ENCODE measurements around the gene GPC3. TPM values are rescaled to one million over a fixed set of nuclear protein-coding genes. Genes with fewer than 3 reads are reported as not detected.

The GPC3 gene
- total RNA-seq, 1 donor from 2014 or later, result 628 TPM

GRCh38 chrX:133933316-133933715, 52.1 kb downstream of the GPC3 start:
- no peaks in the 10 kb centered on the region for H3K9me3 Mint-ChIP-seq
- no peaks in the 10 kb centered on the region for H3K27me3 Mint-ChIP-seq
- no peak overlapping the region for H3K27ac Mint-ChIP-seq
- no peak for DNase-seq (ENCODE audit: extremely low spot score, unreplicated experiment)
- peaks cover 20% of the 10 kb centered on the region for H3K4me1 Mint-ChIP-seq (ENCODE audit: unreplicated experiment)
- H3K36me3 Mint-ChIP-seq, result peaks cover 25% of the 10 kb centered on the region
- no peak for TF ChIP-seq CTCF (conservative IDR thresholded peaks at IDR 0.05)
- H3K4me3 Mint-ChIP-seq, result no peak overlapping the region

- no peak for TF ChIP-seq CTCF (conservative IDR thresholded peaks at IDR 0.05)
- Mint-ChIP-seq H3K9me3 (no peaks in the 10 kb centered on the region), H3K4me1 (ENCODE audit: unreplicated experiment) (peaks cover 17% of the 10 kb centered on the region), H3K27ac (no peak overlapping the region), H3K4me3 (no peak overlapping the region), H3K27me3 (no peaks in the 10 kb centered on the region), H3K36me3 (peaks cover 34% of the 10 kb centered on the region)
- no peak for DNase-seq (ENCODE audit: extremely low spot score, unreplicated experiment)
These were observed 55.4 kb downstream of the GPC3 start for GRCh38 chrX:133929836-133930464.

- no peak for TF ChIP-seq CTCF (conservative IDR thresholded peaks at IDR 0.05)
- peaks cover 23% of the 10 kb centered on the region for H3K4me1 Mint-ChIP-seq (ENCODE audit: unreplicated experiment)
These were observed 57.0 kb downstream of the GPC3 start for GRCh38 chrX:133928365-133928764.

GRCh38 chrX:133926809-133927208, 58.6 kb downstream of the GPC3 start:
- Mint-ChIP-seq H3K9me3 (peaks cover under 1% of the 10 kb centered on the region), H3K27ac (no peak overlapping the region), H3K4me1 (ENCODE audit: unreplicated experiment) (peaks cover 31% of the 10 kb centered on the region), H3K36me3 (peaks cover 38% of the 10 kb centered on the region), H3K4me3 (no peak overlapping the region), H3K27me3 (no peaks in the 10 kb centered on the region)
- DNase-seq (ENCODE audit: extremely low spot score, unreplicated experiment), result no peak
- peak; percentile 21 for TF ChIP-seq CTCF (conservative IDR thresholded peaks at IDR 0.05)

More at GRCh38 chrX:133928365-133928764, 57.0 kb downstream of the GPC3 start:
- Mint-ChIP-seq H3K36me3 (peaks cover 31% of the 10 kb centered on the region), H3K9me3 (no peaks in the 10 kb centered on the region), H3K27me3 (no peaks in the 10 kb centered on the region), H3K4me3 (no peak overlapping the region), H3K27ac (no peak overlapping the region)
- no peak for DNase-seq (ENCODE audit: extremely low spot score, unreplicated experiment)

- no peak for DNase-seq (ENCODE audit: extremely low spot score, unreplicated experiment)
- H3K4me1 Mint-ChIP-seq (ENCODE audit: unreplicated experiment), result peaks cover 36% of the 10 kb centered on the region
- H3K4me3 Mint-ChIP-seq, result no peak overlapping the region
- H3K36me3 Mint-ChIP-seq, result peaks cover 42% of the 10 kb centered on the region
- H3K27ac Mint-ChIP-seq, result no peak overlapping the region
- H3K9me3 Mint-ChIP-seq, result peaks cover 4% of the 10 kb centered on the region
- TF ChIP-seq CTCF (conservative IDR thresholded peaks at IDR 0.05), result no peak
- H3K27me3 Mint-ChIP-seq, result no peaks in the 10 kb centered on the region
These were observed 59.3 kb downstream of the GPC3 start for GRCh38 chrX:133926099-133926498.

Measured in type B pancreatic cell (in vitro differentiated cells).